HEK293T (cell line): ENCODE measurements around the gene TMX1.

Experiments
- CTCF ChIA-PET: fragments of 350-600 bp; formaldehyde crosslinking; extraction: SDS; loops from one replicate; lab custom pipeline; 2021; ENCODE audit warnings: antibody characterized with exemption, inconsistent platforms; lab: Yijun Ruan, JAX
- POLR2A ChIA-PET: fragments of 350-600 bp; formaldehyde crosslinking; extraction: SDS; loops from one replicate; lab custom pipeline; 2020; ENCODE audit warnings: antibody characterized with exemption, inconsistent platforms; lab: Yijun Ruan, JAX
- DNase-seq: peaks from one replicate; pipeline ENCODE4 v3.0.0; 2012; ENCODE audit warnings: mixed read lengths; ENCODE audit errors: extremely low spot score
- ARNT ChIP-seq: fragments of 450-650 bp; IDR thresholded peaks from 2 replicates; pipeline ENCODE4 v1.6.1; 2017; ENCODE audit warnings: mild to moderate bottlenecking
- BHLHE40 ChIP-seq: fragments of 450-650 bp; IDR thresholded peaks from 2 replicates; pipeline ENCODE4 v1.6.1; 2016; ENCODE audit warnings: mild to moderate bottlenecking, moderate library complexity, borderline replicate concordance
- CTBP1 ChIP-seq: fragments of 450-650 bp; IDR thresholded peaks from 2 replicates; pipeline ENCODE4 v1.6.1; 2016; ENCODE audit warnings: borderline replicate concordance
- ELF4 ChIP-seq: fragments of 450-650 bp; IDR thresholded peaks from 2 replicates; pipeline ENCODE4 v1.6.1; 2017; ENCODE audit warnings: antibody characterized with exemption
- FOXA1 ChIP-seq: fragments of 450-650 bp; IDR thresholded peaks from 2 replicates; pipeline ENCODE4 v1.6.1; 2016; ENCODE audit warnings: mild to moderate bottlenecking
- FOXK2 ChIP-seq: fragments of 450-650 bp; IDR thresholded peaks from 2 replicates; pipeline ENCODE4 v1.6.1; 2016; ENCODE audit warnings: mild to moderate bottlenecking
- FOXM1 ChIP-seq: fragments of 450-650 bp; IDR thresholded peaks from 2 replicates; pipeline ENCODE4 v1.6.1; 2017; ENCODE audit warnings: mild to moderate bottlenecking, borderline replicate concordance
- HDGF ChIP-seq: fragments of 450-650 bp; IDR thresholded peaks from 2 replicates; pipeline ENCODE4 v1.6.1; 2017; ENCODE audit warnings: antibody characterized with exemption, borderline replicate concordance
- L3MBTL2 ChIP-seq: fragments of 450-650 bp; conservative IDR thresholded peaks from 2 replicates; pipeline ENCODE4 v1.6.1; 2016; ENCODE audit warnings: mild to moderate bottlenecking
- LEF1 ChIP-seq: fragments of 450-650 bp; IDR thresholded peaks from 2 replicates; pipeline ENCODE4 v1.6.1; 2017; ENCODE audit warnings: mild to moderate bottlenecking, borderline replicate concordance
- NFRKB ChIP-seq: fragments of 450-650 bp; IDR thresholded peaks from 2 replicates; pipeline ENCODE4 v1.6.1; 2016; ENCODE audit warnings: mild to moderate bottlenecking, moderate library complexity
- SP1 ChIP-seq: fragments of 450-650 bp; IDR thresholded peaks from 2 replicates; pipeline ENCODE4 v1.6.1; 2017
- SUZ12 ChIP-seq: fragments of 450-650 bp; IDR thresholded peaks from 2 replicates; pipeline ENCODE4 v1.6.1; 2016; ENCODE audit warnings: mild to moderate bottlenecking
- TARDBP ChIP-seq: fragments of 450-650 bp; IDR thresholded peaks from 2 replicates; pipeline ENCODE4 v1.6.1; 2016
- ZNF384 ChIP-seq: fragments of 450-650 bp; IDR thresholded peaks from 2 replicates; pipeline ENCODE4 v1.6.1; 2016
- TF ChIP-seq, protein P1 (sequence below): fragments of 450-650 bp; IDR thresholded peaks from 2 replicates; pipeline ENCODE4 v1.6.1; 2016

The TMX1 gene

GRCh38 chr14:51239813-51240803 lies at the start of gene TMX1:
TSS of gene TMX1 (plus strand) at chr14:51240247. CDS start at chr14:51240293, 46 bp downstream.
- peak; percentile 99 for DNase-seq
- CTCF ChIA-PET = no interaction called here
- POLR2A ChIA-PET = interaction anchor here (0.6 to 1.8 kb wide), 4 partner anchors 11 to 383 kb away, joined by 3 to 6 read pairs (median 3); partner anchors contain the start of gene TRIM9
- TF ChIP-seq L3MBTL2 = peak; percentile 51
- TF ChIP-seq ARNT = no peak
- peak; percentile 92 for TF ChIP-seq ELF4
- TF ChIP-seq, protein P1, sequence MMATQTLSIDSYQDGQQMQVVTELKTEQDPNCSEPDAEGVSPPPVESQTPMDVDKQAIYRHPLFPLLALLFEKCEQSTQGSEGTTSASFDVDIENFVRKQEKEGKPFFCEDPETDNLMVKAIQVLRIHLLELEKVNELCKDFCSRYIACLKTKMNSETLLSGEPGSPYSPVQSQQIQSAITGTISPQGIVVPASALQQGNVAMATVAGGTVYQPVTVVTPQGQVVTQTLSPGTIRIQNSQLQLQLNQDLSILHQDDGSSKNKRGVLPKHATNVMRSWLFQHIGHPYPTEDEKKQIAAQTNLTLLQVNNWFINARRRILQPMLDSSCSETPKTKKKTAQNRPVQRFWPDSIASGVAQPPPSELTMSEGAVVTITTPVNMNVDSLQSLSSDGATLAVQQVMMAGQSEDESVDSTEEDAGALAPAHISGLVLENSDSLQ = peak; percentile 44; the same call in 1 of the 2 replicates
- TF ChIP-seq NFRKB = no peak
- TF ChIP-seq SP1 = no peak
- no peak for TF ChIP-seq FOXM1
- TF ChIP-seq FOXA1 = no peak
- TF ChIP-seq BHLHE40 = no peak

GRCh38 chr14:51201890-51202289 lies 38.2 kb upstream of the TMX1 start:
- no peak for DNase-seq
- POLR2A ChIA-PET = no interaction called here
- CTCF ChIA-PET = no interaction called here
- TF ChIP-seq HDGF = no peak
- no peak for TF ChIP-seq ZNF384
- no peak for TF ChIP-seq TARDBP
- no peak for TF ChIP-seq ARNT
- no peak for TF ChIP-seq FOXM1
- TF ChIP-seq BHLHE40 = no peak
- TF ChIP-seq NFRKB = no peak
- no peak for TF ChIP-seq FOXA1
- TF ChIP-seq LEF1 = no peak
- no peak for TF ChIP-seq L3MBTL2
- no peak for TF ChIP-seq SP1
- TF ChIP-seq FOXK2 = no peak
- TF ChIP-seq, protein P1 = no peak
- TF ChIP-seq SUZ12 = no peak
- TF ChIP-seq ELF4 = no peak
- TF ChIP-seq CTBP1 = no peak

- POLR2A ChIA-PET = no interaction called here
- CTCF ChIA-PET = no interaction called here
- TF ChIP-seq FOXM1 (no peak), CTBP1 (no peak), NFRKB (no peak), FOXK2 (no peak), LEF1 (no peak), SP1 (no peak), ELF4 (no peak), HDGF (no peak), BHLHE40 (no peak), ARNT (no peak), TARDBP (no peak), SUZ12 (no peak)
- TF ChIP-seq, protein P1 = no peak
- no peak for DNase-seq
These were observed 37.0 kb upstream of the TMX1 start for GRCh38 chr14:51202914-51203665.

DNA sequence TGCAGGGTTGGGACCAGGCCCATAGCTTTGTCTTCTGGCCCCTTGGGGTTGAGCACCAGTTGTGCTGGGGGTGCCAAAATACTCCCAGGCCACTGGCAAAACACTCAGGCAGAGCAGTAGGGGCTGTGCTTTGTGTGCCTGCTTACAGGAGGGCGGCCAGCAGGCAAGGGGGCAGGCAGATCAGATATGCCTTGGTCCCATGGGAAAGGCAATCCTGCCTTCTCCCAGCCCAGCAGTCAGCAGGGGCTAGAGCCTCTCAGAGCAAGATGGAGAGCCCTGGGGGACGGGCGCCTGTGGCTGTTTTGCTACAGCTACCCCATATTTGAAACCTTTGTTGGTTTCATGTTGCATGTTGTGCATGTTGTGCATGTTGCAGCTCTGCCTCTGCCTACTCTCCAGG lies 36.2 kb upstream of the TMX1 start:
- ChIA-PET POLR2A (no interaction called here), CTCF (no interaction called here)
- no peak for DNase-seq

More for the DNA sequence above, 36.2 kb upstream of the TMX1 start:
- TF ChIP-seq BHLHE40 (no peak), CTBP1 (no peak), SP1 (no peak), LEF1 (no peak), ZNF384 (no peak), HDGF (no peak), TARDBP (no peak), NFRKB (no peak), L3MBTL2 (no peak), ARNT (no peak), FOXK2 (no peak), SUZ12 (no peak), ELF4 (no peak), FOXM1 (no peak)
- TF ChIP-seq, protein P1 = no peak
